ENCODE data around the gene NFE2L3. TPM values are rescaled to one million over a fixed set of nuclear protein-coding genes. Genes with fewer than 3 reads are reported as not detected.
"Not testable (repeated sequence)": the region's sequence is repeated elsewhere in the genome, so short reads cannot be mapped to it uniquely, and the experiment has no call there.

Gene NFE2L3
- 0.57 TPM for total RNA-seq
- long read RNA-seq, partial matches to known transcripts: 0 of 4 reads
- long read RNA-seq, other reads (novel, unspliced or antisense): 1 of 4 reads

- intact Hi-C loops (cut with DNase I): no loop called here
- peak; percentile 80 for DNase-seq (ENCODE audit: low spot score)
Measured at GRCh38 chr7:26151953-26152781, at the start of gene NFE2L3. NFE2L3 (plus strand) TSS chr7:26152198; CDS start chr7:26152499, 301 bp downstream.

DNA sequence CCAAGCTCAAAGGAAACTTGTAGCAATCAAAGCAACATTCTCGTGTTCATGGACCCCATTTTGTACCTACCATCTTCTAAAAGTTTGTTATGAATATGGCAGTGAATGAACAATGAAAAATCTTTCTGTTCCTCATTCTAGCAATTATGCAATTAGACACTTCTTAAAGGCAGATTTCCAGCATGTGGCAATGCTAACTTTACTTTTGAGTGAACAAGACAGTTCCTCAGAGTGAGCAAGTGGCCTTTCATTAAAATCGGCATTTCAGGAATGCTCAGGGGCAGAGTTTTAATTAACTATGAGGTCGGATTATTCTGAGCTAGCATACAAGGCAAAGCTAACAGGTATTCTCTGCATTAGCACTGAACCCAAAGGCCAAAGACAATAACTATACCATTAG, 48.4 kb upstream of the NFE2L3 start:
- intact Hi-C loops (cut with DNase I): no loop called here
- no peak for DNase-seq (ENCODE audit: low spot score)

- intact Hi-C loops (cut with DNase I): no loop called here
- no peak for DNase-seq (ENCODE audit: low spot score)
Measured at GRCh38 chr7:26105236-26105635, 46.8 kb upstream of the NFE2L3 start.

- intact Hi-C loops (cut with DNase I): no loop called here
Measured at GRCh38 chr7:26105931-26106330, 46.1 kb upstream of the NFE2L3 start.

GRCh38 chr7:26112203-26112740, 39.7 kb upstream of the NFE2L3 start:
- DNase-seq (ENCODE audit: low spot score): no peak
- intact Hi-C loops (cut with DNase I): no loop called here

More at GRCh38 chr7:26105931-26106330, 46.1 kb upstream of the NFE2L3 start:
- DNase-seq (ENCODE audit: low spot score): no peak

- no peak for DNase-seq (ENCODE audit: low spot score)
- intact Hi-C loops (cut with DNase I): no loop called here
Measured at GRCh38 chr7:26115650-26116049, 36.3 kb upstream of the NFE2L3 start.

DNA sequence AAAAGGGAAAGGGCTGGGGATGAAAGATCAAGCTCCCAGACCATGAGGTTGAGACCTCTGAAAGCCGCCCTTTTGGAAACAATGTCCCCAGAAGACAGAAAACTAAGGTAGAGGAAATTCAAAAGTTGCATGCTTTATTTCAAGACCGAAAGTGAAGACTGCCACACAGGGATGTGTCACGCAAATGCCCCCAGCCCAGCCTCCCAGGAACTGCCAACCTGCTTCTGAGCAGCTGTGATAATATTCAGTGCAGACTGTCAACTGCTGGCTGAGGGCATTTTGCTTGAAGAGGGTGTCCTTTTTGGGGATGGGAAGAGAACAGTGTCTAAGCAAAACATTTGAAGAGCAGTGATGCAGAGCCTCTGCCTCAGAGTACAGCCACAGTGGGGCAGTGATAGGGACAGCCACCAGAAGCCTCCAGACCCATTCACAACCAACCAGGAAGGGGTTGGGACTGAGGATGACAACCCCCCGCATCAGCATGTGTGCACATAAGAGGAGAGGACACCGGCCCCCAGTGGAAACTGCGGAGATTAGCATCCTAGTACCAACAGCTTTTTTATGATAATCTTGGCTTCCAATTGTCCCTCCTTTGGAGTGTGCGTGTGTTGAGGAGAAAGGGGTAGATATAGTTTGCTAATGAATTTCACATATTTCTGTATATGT, 34.7 kb upstream of the NFE2L3 start:
- intact Hi-C loops (cut with DNase I): no loop called here

GRCh38 chr7:26117970-26118369, 34.0 kb upstream of the NFE2L3 start:
- intact Hi-C loops (cut with DNase I): no loop called here

More for the DNA sequence above, 34.7 kb upstream of the NFE2L3 start:
- DNase-seq (ENCODE audit: low spot score): no peak

DNA sequence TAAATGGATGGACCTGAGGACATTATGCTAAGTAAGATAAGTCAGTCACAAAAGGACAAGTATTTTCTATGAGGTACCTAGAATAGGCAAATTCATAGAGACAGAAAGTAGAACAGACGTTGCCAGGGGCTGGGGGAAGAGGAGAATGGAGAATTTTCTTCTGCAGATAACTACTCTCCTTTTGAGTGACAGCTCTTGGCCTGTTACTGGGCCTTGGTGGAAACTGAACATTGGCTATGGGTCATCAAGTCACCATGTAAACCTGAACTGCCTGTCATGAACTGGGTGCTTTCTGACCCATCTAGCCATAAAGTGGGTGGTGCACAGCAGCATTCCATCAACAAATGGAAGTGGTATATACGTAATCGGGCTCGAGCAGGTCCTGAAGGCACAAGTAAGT, 29.3 kb upstream of the NFE2L3 start:
- intact Hi-C loops (cut with DNase I): no loop called here
- DNase-seq (ENCODE audit: low spot score): no peak

More at GRCh38 chr7:26117970-26118369, 34.0 kb upstream of the NFE2L3 start:
- DNase-seq (ENCODE audit: low spot score): no peak

DNA sequence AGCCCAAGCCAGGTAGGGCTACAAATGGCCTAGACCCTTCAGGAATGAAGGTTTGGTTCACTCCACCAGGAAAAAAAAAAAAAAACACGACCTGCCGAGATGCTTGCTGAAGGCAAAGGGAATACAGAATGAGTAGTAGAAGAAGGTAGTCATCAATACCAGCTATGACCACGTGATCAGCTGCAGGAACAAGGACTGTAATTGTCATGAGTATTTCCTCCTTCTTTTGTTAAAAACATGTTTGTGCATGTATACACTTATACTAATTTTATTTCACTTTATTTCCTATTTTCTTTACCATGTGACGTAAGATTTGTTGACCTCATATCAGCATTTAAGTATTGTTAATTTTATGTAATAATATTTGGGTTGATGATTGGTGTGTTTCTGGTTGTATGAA, 27.2 kb upstream of the NFE2L3 start:
- intact Hi-C loops (cut with DNase I); DNase-seq (ENCODE audit: low spot score): not testable (repeated sequence)

DNA sequence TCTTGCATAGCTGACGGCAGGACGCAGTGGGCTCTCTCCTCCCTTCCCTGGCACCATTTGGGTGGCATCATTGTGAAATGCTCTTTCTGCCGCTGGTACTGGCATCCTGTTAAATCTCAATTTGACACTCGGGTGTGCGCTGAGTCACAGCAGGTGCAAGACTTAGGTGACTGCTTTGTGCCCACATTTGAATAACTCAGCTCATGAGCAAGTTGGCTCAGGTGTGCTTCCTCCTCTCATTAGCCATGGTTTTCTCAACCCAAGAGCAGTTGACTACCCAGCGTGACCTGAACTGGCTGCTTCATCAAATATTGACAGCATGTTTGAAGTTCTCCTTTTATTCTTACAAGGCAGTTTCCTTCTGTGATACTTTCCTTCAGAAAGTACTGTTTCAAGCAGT, 24.6 kb upstream of the NFE2L3 start:
- DNase-seq (ENCODE audit: low spot score): no peak
- intact Hi-C loops (cut with DNase I): no loop called here

DNA sequence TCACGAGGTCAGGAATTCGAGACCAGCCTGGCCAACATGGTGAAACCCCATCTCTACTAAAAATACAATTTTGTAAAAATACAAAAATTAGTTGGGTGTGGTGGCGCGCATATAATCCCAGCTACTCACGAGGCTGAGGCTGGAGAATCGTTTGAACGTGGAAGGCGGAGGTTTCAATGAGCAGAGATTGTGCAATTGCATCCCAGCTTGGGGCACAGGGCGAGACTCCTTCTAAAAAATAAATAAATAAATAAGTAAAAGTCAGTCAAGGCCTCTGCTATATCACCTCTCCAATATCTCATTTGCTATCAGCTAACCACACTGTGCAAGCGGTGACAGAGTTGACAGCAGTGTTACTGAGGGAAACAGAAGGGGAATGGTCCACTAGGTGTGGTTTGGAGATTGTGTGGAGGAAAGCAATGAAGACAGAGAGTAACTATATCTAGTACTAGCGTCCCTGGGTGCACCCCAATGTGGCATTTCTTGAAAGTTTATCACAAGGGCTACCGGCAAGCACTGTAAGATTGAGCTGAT, 20.9 kb upstream of the NFE2L3 start:
- intact Hi-C loops (cut with DNase I): no loop called here

DNA sequence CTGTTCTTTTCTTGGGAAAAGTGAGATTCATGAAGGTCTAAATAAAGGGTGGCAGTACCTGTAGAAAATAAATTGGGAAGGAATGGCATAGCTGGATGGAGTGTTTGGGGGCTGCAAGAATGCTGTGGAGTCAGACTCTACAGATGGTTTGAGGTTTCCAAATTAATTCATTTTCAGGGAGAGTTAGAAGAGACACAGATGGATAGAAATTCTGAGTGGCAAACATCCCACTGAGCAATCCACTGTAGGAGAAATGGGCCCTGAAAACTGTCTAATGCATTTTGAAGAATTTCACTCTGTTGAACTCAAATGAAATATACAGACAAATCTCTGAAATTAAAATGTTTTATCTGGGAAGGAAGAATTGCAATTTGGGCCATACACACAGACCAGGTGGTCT, 16.9 kb upstream of the NFE2L3 start:
- intact Hi-C loops (cut with DNase I): no loop called here
- no peak for DNase-seq (ENCODE audit: low spot score)

More for the DNA sequence above, 20.9 kb upstream of the NFE2L3 start:
- no peak for DNase-seq (ENCODE audit: low spot score)

DNA sequence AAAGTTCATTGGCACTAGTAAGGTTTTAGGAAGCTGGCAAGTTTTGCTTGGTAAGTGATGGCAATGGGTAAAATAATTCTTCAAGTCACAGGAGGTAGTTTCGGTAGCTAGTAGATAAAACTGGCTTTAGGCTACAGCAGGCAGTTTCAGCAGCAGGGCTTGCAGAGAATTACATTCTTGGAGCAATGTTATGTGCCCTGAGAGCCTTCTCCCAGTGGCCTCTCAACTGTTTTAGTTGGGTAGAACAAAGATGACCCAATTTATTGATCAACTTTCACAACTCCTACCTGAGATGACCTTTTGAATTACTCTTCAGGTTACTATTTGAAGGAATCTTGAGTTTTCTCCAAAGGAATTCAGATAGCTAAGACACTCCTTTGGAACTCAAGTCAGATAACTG, 16.4 kb upstream of the NFE2L3 start:
- no peak for DNase-seq (ENCODE audit: low spot score)
- intact Hi-C loops (cut with DNase I): no loop called here

DNA sequence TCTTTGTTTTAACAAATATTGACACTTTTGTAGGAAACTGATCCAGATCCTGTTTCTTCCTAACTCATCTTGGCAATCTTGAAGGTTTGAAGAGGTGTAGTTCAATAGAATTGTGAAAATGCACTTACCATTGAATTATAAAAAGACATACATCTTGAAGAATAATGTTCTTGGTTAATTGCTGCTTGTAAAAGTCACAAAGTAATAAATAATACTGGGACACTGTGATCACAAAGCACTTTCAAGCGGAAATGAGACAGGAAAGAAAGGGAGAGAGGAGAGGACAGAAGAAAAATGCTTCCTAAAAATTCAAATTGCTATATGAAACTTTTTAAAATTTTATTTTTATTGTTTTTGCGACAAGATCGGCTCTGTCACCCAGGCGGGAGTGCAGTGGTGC, 15.2 kb upstream of the NFE2L3 start:
- DNase-seq (ENCODE audit: low spot score): no peak
- intact Hi-C loops (cut with DNase I): no loop called here

- no peak for DNase-seq (ENCODE audit: low spot score)
- intact Hi-C loops (cut with DNase I): no loop called here
Measured at GRCh38 chr7:26140380-26140779, 11.6 kb upstream of the NFE2L3 start.

DNA sequence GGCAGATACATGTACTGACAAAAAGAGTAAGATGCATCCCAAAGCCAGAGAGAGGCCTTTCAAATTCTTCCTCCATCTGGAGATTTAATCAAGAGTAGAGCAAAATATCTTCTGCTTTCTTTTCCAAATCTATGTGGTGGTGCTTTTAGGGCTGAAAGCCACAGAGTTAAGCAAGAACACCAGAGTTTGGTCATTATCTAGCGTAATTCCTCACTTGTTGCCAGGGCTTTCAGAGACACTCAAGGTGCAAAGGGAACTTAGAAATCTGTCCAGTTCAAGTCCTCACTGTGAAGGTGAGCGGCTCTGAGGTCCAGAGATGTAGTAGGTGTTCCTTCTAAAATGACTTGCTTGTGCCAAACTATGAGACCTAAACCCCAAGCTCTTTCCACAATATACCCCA, 10.9 kb upstream of the NFE2L3 start:
- intact Hi-C loops (cut with DNase I): no loop called here
- DNase-seq (ENCODE audit: low spot score): no peak

DNA sequence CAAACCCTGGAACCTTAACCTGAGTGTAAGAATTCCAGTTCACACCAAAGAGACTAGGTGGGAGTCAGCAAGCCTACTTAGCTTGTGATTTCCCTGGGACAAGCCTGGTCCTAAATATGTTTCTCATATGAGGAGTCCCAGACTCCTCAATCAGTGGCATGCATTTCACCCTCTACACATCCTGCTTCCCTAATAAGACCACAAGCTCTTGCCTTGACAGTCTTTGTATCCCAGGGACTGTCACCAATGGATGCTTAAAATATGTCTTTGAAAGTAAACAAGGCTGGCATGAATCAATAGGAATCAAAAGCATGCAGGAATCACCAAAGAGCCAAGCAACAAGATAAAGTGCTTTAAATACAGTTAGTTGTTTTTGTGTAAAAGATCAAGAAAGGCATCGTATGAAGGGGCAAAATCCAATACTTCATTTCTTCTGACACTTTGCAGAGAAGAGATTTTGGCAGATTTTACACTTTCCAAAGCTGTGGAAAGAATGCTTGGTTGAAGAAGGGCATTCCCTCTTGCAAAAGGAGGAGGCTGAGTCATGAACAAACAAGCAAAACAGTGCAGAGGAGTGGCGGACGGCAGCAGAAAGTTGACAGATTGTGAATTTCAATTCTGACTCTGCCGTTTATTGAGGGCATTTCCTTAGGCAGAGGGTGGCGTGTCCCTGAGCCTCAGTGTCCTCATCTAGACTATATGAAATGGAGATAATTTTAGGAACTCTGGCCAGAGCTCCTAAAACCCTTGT, 8.5 kb upstream of the NFE2L3 start:
- DNase-seq (ENCODE audit: low spot score): no peak
- intact Hi-C loops (cut with DNase I): no loop called here

- intact Hi-C loops (cut with DNase I): no loop called here
Measured at GRCh38 chr7:26144184-26145080, 7.6 kb upstream of the NFE2L3 start.

More at GRCh38 chr7:26144184-26145080, 7.6 kb upstream of the NFE2L3 start:
- DNase-seq (ENCODE audit: low spot score): no peak

All from cardiac septum (tissue), 1 donor.